GM23338 (cell line): ENCODE measurements around the gene YIPF4. TPM values are rescaled to one million over a fixed set of nuclear protein-coding genes. Genes with fewer than 3 reads are reported as not detected.
"Not testable (repeated sequence)": the region's sequence is repeated elsewhere in the genome, so short reads cannot be mapped to it uniquely, and the experiment has no call there.

Experiments
- ATAC-seq: fragments of 200-7000 bp; cut with Tn5 transposase; 3 replicates; pipeline ENCODE4 v1.9.1; 2020
- DNase-seq: peaks from one replicate; pipeline ENCODE4 v3.0.0-alpha.2; 2015; ENCODE audit warnings: low spot score
- H2AFZ ChIP-seq: fragments of 200-600 bp; sonication (generic); 2 replicates; pipeline ENCODE4 v1.8.0; 2016; ENCODE audit warnings: antibody characterized with exemption, mild to moderate bottlenecking, moderate library complexity
- H3F3A ChIP-seq: fragments of 200-600 bp; sonication (generic); replicated peaks from 2 replicates; pipeline ENCODE4 v1.8.0; 2017; ENCODE audit warnings: antibody characterized with exemption, mixed run types, low read depth
- H3K27ac ChIP-seq: fragments of 200-600 bp; sonication (generic); 2 replicates; pipeline ENCODE4 v1.6.1; 2016; ENCODE audit warnings: low read depth
- H3K27me3 ChIP-seq: fragments of 200-600 bp; sonication (generic); 2 replicates; pipeline ENCODE4 v1.8.0; 2016; ENCODE audit warnings: mild to moderate bottlenecking, mixed run types, moderate library complexity; ENCODE audit not compliant: insufficient read depth
- H3K36me3 ChIP-seq: fragments of 200-600 bp; sonication (generic); 2 replicates; pipeline ENCODE4 v1.8.0; 2016; ENCODE audit warnings: mild to moderate bottlenecking; ENCODE audit not compliant: insufficient read depth
- H3K4me1 ChIP-seq: fragments of 200-600 bp; sonication (generic); 2 replicates; pipeline ENCODE4 v1.8.0; 2016; ENCODE audit warnings: mild to moderate bottlenecking, moderate library complexity; ENCODE audit not compliant: insufficient read depth
- H3K4me2 ChIP-seq: fragments of 200-600 bp; sonication (generic); 2 replicates; pipeline ENCODE4 v1.7.1; 2017; ENCODE audit warnings: mixed run types
- H3K4me3 ChIP-seq: fragments of 200-600 bp; sonication (generic); 2 replicates; pipeline ENCODE4 v1.6.1; 2016; ENCODE audit warnings: mixed run types
- H3K79me2 ChIP-seq: fragments of 200-600 bp; sonication (generic); replicated peaks from 2 replicates; pipeline ENCODE4 v1.8.0; 2017; ENCODE audit warnings: mild to moderate bottlenecking; ENCODE audit not compliant: insufficient read depth
- H3K9me2 ChIP-seq: fragments of 200-600 bp; sonication (generic); 2 replicates; pipeline ENCODE4 v1.8.0; 2017; ENCODE audit not compliant: insufficient read depth
- H4K20me1 ChIP-seq: fragments of 200-600 bp; sonication (generic); replicated peaks from 2 replicates; pipeline ENCODE4 v1.8.0; 2017; ENCODE audit warnings: mild to moderate bottlenecking; ENCODE audit not compliant: insufficient read depth
- H3K27ac Mint-ChIP-seq: 2 replicates; pipeline ENCODE4 v1.8.0; 2020; ENCODE audit warnings: inconsistent platforms, mild to moderate bottlenecking, moderate library complexity, mixed read lengths
- H3K27me3 Mint-ChIP-seq: 3 replicates; pipeline ENCODE4 v1.8.0; 2022; ENCODE audit warnings: low read depth, mild to moderate bottlenecking, moderate library complexity, mixed read lengths, inconsistent platforms; ENCODE audit not compliant: insufficient read depth, poor library complexity
- H3K36me3 Mint-ChIP-seq: 3 replicates; pipeline ENCODE4 v1.8.0; 2021; ENCODE audit warnings: low read depth, mild to moderate bottlenecking, inconsistent platforms, moderate library complexity, mixed read lengths
- H3K4me1 Mint-ChIP-seq: 3 replicates; pipeline ENCODE4 v1.8.0; 2020; ENCODE audit warnings: mild to moderate bottlenecking, inconsistent platforms, mixed read lengths
- H3K4me3 Mint-ChIP-seq: 3 replicates; pipeline ENCODE4 v1.8.0; 2021; ENCODE audit warnings: moderate library complexity, mild to moderate bottlenecking, inconsistent platforms, mixed read lengths
- H3K9me3 Mint-ChIP-seq: 3 replicates; pipeline ENCODE4 v1.8.0; 2020; ENCODE audit warnings: moderate library complexity, mild to moderate bottlenecking, inconsistent platforms, mixed read lengths
- CREB1 ChIP-seq: fragments of 250-450 bp; sonication (Bioruptor Pico); IDR thresholded peaks from 2 replicates; pipeline ENCODE4 v1.5.0; 2020; ENCODE audit warnings: low read depth, mild to moderate bottlenecking, moderate library complexity
- ETS1 ChIP-seq: IDR thresholded peaks from 2 replicates; pipeline ENCODE4 v1.6.1; 2016; ENCODE audit warnings: antibody characterized with exemption
- EZH2phosphoT487 ChIP-seq: fragments of 200-600 bp; sonication (generic); IDR thresholded peaks from one replicate; pipeline ENCODE4 v1.8.1; 2018; ENCODE audit warnings: antibody characterized with exemption; ENCODE audit not compliant: unreplicated experiment
- JUNB ChIP-seq: IDR thresholded peaks from one replicate; pipeline ENCODE4 v1.6.1; 2016; ENCODE audit warnings: antibody characterized with exemption; ENCODE audit not compliant: unreplicated experiment
- NANOG ChIP-seq: IDR thresholded peaks from 2 replicates; pipeline ENCODE4 v1.6.1; 2016; ENCODE audit warnings: antibody characterized with exemption, borderline replicate concordance
- ZNF114 ChIP-seq: fragments of 250-450 bp; sonication (Bioruptor Pico); IDR thresholded peaks from 2 replicates; pipeline ENCODE4 v1.5.0; 2020; ENCODE audit warnings: mild to moderate bottlenecking, moderate library complexity
- ZNF331 ChIP-seq: fragments of 250-450 bp; sonication (Bioruptor Pico); IDR thresholded peaks from 2 replicates; pipeline ENCODE4 v1.5.0; 2020; ENCODE audit warnings: low read depth, mild to moderate bottlenecking, moderate library complexity
- polyA plus RNA-seq: library from polyadenylated mRNA; unstranded; fragments of >200 nt; fragmentation: Nextera tagmentation; extraction: Ambion mirVana; gene quantifications from 2 replicates; pipeline ENCODE4 v1.2.1, GENCODE V29; 2016
- total RNA-seq: library from RNA; depleted of rRNA; stranded (reverse); fragments of >200 nt; shearing (Covaris generic); gene quantifications from 2 replicates; pipeline ENCODE4 v1.2.3, GENCODE V29; 2014
- TF ChIP-seq, protein P1 (sequence below): IDR thresholded peaks from one replicate; pipeline ENCODE4 v1.6.1; 2018; ENCODE audit warnings: antibody characterized with exemption; ENCODE audit not compliant: unreplicated experiment
- TF ChIP-seq, protein P2 (sequence below), 2 experiments: fragments of 200-600 bp in 1 of 2; sonication (generic) in 1 of 2; conservative IDR thresholded peaks; 2 replicates each; pipeline versions ENCODE4 v1.5.1 to v1.6.1; 2016 to 2017; ENCODE audit warnings: antibody characterized with exemption in 2 of 2, low read depth in 2 of 2, mild to moderate bottlenecking in 2 of 2, moderate library complexity in 1 of 2

The YIPF4 gene
- total and polyA plus RNA-seq, 2 experiments from 2014 or later, result 14.2 to 24.9 TPM

DNA sequence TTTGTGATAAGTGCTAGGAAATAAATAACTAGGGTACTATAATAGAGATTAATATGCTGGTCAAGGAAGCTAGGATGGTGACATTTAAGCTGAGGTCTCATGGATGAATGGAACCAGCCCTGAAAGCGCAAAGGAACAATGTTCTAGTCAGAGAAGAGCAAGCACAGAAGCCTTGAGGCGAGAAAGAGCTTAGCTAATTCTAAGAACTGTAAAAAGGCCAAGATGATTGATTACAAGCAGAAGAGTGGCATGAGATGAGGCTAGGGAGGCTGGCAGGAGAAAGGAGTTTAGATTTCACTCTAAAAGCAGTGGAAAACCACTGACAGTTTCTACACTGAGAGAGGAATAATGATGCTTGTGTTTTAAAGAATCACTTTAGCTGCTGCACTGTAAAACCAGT is 3.4 kb upstream of the YIPF4 start (continued):
- TF ChIP-seq, protein P1, sequence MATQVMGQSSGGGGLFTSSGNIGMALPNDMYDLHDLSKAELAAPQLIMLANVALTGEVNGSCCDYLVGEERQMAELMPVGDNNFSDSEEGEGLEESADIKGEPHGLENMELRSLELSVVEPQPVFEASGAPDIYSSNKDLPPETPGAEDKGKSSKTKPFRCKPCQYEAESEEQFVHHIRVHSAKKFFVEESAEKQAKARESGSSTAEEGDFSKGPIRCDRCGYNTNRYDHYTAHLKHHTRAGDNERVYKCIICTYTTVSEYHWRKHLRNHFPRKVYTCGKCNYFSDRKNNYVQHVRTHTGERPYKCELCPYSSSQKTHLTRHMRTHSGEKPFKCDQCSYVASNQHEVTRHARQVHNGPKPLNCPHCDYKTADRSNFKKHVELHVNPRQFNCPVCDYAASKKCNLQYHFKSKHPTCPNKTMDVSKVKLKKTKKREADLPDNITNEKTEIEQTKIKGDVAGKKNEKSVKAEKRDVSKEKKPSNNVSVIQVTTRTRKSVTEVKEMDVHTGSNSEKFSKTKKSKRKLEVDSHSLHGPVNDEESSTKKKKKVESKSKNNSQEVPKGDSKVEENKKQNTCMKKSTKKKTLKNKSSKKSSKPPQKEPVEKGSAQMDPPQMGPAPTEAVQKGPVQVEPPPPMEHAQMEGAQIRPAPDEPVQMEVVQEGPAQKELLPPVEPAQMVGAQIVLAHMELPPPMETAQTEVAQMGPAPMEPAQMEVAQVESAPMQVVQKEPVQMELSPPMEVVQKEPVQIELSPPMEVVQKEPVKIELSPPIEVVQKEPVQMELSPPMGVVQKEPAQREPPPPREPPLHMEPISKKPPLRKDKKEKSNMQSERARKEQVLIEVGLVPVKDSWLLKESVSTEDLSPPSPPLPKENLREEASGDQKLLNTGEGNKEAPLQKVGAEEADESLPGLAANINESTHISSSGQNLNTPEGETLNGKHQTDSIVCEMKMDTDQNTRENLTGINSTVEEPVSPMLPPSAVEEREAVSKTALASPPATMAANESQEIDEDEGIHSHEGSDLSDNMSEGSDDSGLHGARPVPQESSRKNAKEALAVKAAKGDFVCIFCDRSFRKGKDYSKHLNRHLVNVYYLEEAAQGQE, result no peak
- TF ChIP-seq ZNF114 (CRISPR knock-in tag) (no peak), ETS1 (no peak), ZNF331 (CRISPR knock-in tag) (no peak), NANOG (no peak), CREB1 (CRISPR knock-in tag) (no peak)
- TF ChIP-seq, protein P2, sequence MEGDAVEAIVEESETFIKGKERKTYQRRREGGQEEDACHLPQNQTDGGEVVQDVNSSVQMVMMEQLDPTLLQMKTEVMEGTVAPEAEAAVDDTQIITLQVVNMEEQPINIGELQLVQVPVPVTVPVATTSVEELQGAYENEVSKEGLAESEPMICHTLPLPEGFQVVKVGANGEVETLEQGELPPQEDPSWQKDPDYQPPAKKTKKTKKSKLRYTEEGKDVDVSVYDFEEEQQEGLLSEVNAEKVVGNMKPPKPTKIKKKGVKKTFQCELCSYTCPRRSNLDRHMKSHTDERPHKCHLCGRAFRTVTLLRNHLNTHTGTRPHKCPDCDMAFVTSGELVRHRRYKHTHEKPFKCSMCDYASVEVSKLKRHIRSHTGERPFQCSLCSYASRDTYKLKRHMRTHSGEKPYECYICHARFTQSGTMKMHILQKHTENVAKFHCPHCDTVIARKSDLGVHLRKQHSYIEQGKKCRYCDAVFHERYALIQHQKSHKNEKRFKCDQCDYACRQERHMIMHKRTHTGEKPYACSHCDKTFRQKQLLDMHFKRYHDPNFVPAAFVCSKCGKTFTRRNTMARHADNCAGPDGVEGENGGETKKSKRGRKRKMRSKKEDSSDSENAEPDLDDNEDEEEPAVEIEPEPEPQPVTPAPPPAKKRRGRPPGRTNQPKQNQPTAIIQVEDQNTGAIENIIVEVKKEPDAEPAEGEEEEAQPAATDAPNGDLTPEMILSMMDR (conservative IDR thresholded peaks at IDR 0.05; ENCODE audit: low read depth in 2 of 2), result no peak

GRCh38 chr2:32275790-32276189 is 1.9 kb upstream of the YIPF4 start:
- H4K20me1 ChIP-seq, H3K27me3 ChIP-seq, H3K4me3 ChIP-seq, H3K27ac Mint-ChIP-seq, H3K36me3 ChIP-seq, H3K36me3 Mint-ChIP-seq, H3K4me1 Mint-ChIP-seq, ATAC-seq, H2AFZ ChIP-seq, H3K4me2 ChIP-seq, H3K4me1 ChIP-seq, H3F3A ChIP-seq, H3K9me3 Mint-ChIP-seq, H3K9me2 ChIP-seq, H3K27ac ChIP-seq, DNase-seq, H3K4me3 Mint-ChIP-seq, H3K27me3 Mint-ChIP-seq: not testable (repeated sequence)
- H3K79me2 ChIP-seq, result peaks cover 23% of the 10 kb centered on the region

DNA sequence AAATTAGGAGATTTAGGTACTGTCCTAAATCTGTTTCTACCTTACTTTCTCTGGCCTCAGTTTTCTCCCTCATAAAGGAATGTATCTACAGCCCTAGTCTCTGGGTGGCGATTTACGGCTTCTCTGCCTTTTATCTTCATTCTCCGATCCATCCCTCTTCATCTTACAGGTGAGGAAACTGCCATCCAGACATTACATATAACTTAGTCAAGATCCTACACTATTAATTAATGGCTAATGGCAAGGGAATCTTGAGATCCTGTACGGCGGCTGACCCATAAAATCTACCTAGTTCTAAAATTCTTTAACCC is 386 bp upstream of the YIPF4 start:
- H3K9me3 Mint-ChIP-seq, result no peaks in the 10 kb centered on the region
- no peaks in the 10 kb centered on the region; the same call in 1 of the 2 replicates for H3F3A ChIP-seq
- peaks cover 3% of the 10 kb centered on the region; the same call in 2 of the 3 replicates for H3K36me3 Mint-ChIP-seq
- no peaks in the 10 kb centered on the region for H3K36me3 ChIP-seq
- peak overlapping the region; percentile 85 for H3K27ac ChIP-seq
- H3K27me3 ChIP-seq, result no peaks in the 10 kb centered on the region
- peaks cover 29% of the 10 kb centered on the region for H3K79me2 ChIP-seq
- peak overlapping the region; percentile 88 for H3K27ac Mint-ChIP-seq
- no peaks in the 10 kb centered on the region for H3K9me2 ChIP-seq
- H3K27me3 Mint-ChIP-seq, result peaks cover 3% of the 10 kb centered on the region
- peak overlapping the region; percentile 52 for H3K4me2 ChIP-seq
- no peaks in the 10 kb centered on the region for H4K20me1 ChIP-seq
- ATAC-seq (no peak), DNase-seq (no peak)
- H3K4me1 ChIP-seq, result no peaks in the 10 kb centered on the region
- H2AFZ ChIP-seq, result no peak overlapping the region
- peak overlapping the region; percentile 88 for H3K4me3 Mint-ChIP-seq
- H3K4me3 ChIP-seq, result peak overlapping the region; percentile 80
- H3K4me1 Mint-ChIP-seq, result 0 out of 3 replicates have a peak, but pooled peaks cover 3% of the 10 kb centered on the region
- TF ChIP-seq CREB1 (CRISPR knock-in tag) (no peak), EZH2phosphoT487 (no peak), JUNB (no peak)
- TF ChIP-seq, protein P1, result no peak
